PC-3 (cell line): ENCODE measurements around the gene IQGAP1.

ENCODE experiments used
- EZH2 ChIP-seq: fragments of 300-600 bp; sonication (generic); IDR thresholded peaks from one replicate; pipeline ENCODE4 v1.6.1; 2017; ENCODE audit warnings: antibody characterized with exemption, mild to moderate bottlenecking, low read length; ENCODE audit not compliant: unreplicated experiment
- EZH2phosphoT487 ChIP-seq: fragments of 300-600 bp; sonication (generic); IDR thresholded peaks from 2 replicates; pipeline ENCODE4 v1.6.1; 2018; ENCODE audit warnings: mild to moderate bottlenecking, antibody characterized with exemption, low read length, borderline replicate concordance
- TF ChIP-seq, protein P1 (sequence below): fragments of 300-600 bp; sonication (generic); conservative IDR thresholded peaks from 2 replicates; pipeline ENCODE4 v1.5.1; 2017; ENCODE audit warnings: antibody characterized with exemption, low read depth, mild to moderate bottlenecking, low read length

DNA sequence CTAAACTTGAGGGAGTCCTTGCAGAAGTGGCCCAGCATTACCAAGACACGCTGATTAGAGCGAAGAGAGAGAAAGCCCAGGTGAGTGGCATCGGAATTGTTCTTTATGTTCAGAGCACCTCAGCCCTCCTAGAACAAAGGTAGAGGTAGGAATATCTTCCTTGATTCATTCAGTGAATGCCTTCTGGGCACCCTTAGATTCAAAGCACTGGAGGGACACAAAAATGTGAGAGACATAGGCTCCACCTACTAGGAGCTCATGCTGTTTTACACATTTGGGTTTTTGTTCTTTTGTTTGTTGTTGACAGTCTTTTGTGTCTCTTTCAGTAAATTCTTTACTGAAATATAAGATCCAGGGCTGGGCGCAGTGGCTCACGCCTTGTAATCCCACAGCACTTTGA is 68.2 kb downstream of the IQGAP1 start:
- TF ChIP-seq, protein P1, sequence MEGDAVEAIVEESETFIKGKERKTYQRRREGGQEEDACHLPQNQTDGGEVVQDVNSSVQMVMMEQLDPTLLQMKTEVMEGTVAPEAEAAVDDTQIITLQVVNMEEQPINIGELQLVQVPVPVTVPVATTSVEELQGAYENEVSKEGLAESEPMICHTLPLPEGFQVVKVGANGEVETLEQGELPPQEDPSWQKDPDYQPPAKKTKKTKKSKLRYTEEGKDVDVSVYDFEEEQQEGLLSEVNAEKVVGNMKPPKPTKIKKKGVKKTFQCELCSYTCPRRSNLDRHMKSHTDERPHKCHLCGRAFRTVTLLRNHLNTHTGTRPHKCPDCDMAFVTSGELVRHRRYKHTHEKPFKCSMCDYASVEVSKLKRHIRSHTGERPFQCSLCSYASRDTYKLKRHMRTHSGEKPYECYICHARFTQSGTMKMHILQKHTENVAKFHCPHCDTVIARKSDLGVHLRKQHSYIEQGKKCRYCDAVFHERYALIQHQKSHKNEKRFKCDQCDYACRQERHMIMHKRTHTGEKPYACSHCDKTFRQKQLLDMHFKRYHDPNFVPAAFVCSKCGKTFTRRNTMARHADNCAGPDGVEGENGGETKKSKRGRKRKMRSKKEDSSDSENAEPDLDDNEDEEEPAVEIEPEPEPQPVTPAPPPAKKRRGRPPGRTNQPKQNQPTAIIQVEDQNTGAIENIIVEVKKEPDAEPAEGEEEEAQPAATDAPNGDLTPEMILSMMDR: no peak
- TF ChIP-seq EZH2phosphoT487 (no peak), EZH2 (no peak)
